Muscle of leg (tissue), 11 donors: ENCODE data around the gene ETFRF1. TPM values are rescaled to one million over a fixed set of nuclear protein-coding genes. Genes with fewer than 3 reads are reported as not detected.

Experiments
- DNase-seq: peaks from one replicate; pipeline ENCODE4 v3.0.0; 2013
- H3K27ac ChIP-seq: one replicate; pipeline ENCODE4 v1.5.1; 2013; ENCODE audit warnings: mild to moderate bottlenecking, low read length, control low read depth
- H3K27me3 ChIP-seq: one replicate; pipeline ENCODE4 v1.6.1; 2013; ENCODE audit warnings: low read length; ENCODE audit not compliant: control insufficient read depth, insufficient read depth
- H3K36me3 ChIP-seq: one replicate; pipeline ENCODE4 v1.6.1; 2013; ENCODE audit warnings: low read length; ENCODE audit not compliant: control insufficient read depth, insufficient read depth
- H3K4me1 ChIP-seq: one replicate; pipeline ENCODE4 v1.6.1; 2013; ENCODE audit warnings: low read length; ENCODE audit not compliant: control insufficient read depth, insufficient read depth
- H3K4me3 ChIP-seq: one replicate; pipeline ENCODE4 v1.5.1; 2013; ENCODE audit warnings: low read length, control low read depth
- H3K9me3 ChIP-seq: replicated peaks from 2 replicates; pipeline ENCODE4 v1.6.1; 2013; ENCODE audit warnings: low read depth, low read length; ENCODE audit not compliant: control insufficient read depth
- WGBS: methylation state at CpG from one replicate; pipeline ENCODE4 v1.1.5; 2013; ENCODE audit warnings: missing lambda C conversion rate; ENCODE audit not compliant: insufficient coverage; 5-methylcytosine and 5-hydroxymethylcytosine counted together
- polyA plus RNA-seq, 8 donors: library from polyadenylated mRNA; unstranded; fragments of 120-200 nt; gene quantifications; one replicate each; pipeline versions ENCODE4 v1.2.1 to v1.2.3, GENCODE V29; 2013; ENCODE audit warnings: inconsistent platforms in 1 of 8, low replicate concordance in 1 of 8; ENCODE audit not compliant: insufficient read length in 8 of 8, insufficient read depth in 1 of 8
- total RNA-seq: library from RNA; stranded (reverse); fragments of 120-200 nt; gene quantifications from one replicate; pipeline ENCODE4 v1.2.4, GENCODE V29; 2013

Gene ETFRF1
- total and polyA plus RNA-seq, 9 donors = 20.8 to 26.9 (median 24.7) TPM

GRCh38 chr12:25184132-25184531 lies 10.9 kb upstream of the ETFRF1 start:
- H3K4me1 ChIP-seq = no peaks in the 10 kb centered on the region
- H3K27me3 ChIP-seq = no peaks in the 10 kb centered on the region
- DNase-seq = no peak
- H3K4me3 ChIP-seq = no peak overlapping the region
- H3K27ac ChIP-seq = no peak overlapping the region
- no peaks in the 10 kb centered on the region for H3K9me3 ChIP-seq
- no CpG with 5 or more reads among the region's 2 CpGs for WGBS
- no peaks in the 10 kb centered on the region for H3K36me3 ChIP-seq

- no peak overlapping the region for H3K27ac ChIP-seq
- no CpG with 5 or more reads among the region's 4 CpGs for WGBS
- H3K4me1 ChIP-seq = no peaks in the 10 kb centered on the region
- no peaks in the 10 kb centered on the region for H3K36me3 ChIP-seq
- no peaks in the 10 kb centered on the region for H3K9me3 ChIP-seq
- H3K27me3 ChIP-seq = no peaks in the 10 kb centered on the region
- no peak overlapping the region for H3K4me3 ChIP-seq
- DNase-seq = no peak
Measured at GRCh38 chr12:25186038-25186787, 8.8 kb upstream of the ETFRF1 start.

DNA sequence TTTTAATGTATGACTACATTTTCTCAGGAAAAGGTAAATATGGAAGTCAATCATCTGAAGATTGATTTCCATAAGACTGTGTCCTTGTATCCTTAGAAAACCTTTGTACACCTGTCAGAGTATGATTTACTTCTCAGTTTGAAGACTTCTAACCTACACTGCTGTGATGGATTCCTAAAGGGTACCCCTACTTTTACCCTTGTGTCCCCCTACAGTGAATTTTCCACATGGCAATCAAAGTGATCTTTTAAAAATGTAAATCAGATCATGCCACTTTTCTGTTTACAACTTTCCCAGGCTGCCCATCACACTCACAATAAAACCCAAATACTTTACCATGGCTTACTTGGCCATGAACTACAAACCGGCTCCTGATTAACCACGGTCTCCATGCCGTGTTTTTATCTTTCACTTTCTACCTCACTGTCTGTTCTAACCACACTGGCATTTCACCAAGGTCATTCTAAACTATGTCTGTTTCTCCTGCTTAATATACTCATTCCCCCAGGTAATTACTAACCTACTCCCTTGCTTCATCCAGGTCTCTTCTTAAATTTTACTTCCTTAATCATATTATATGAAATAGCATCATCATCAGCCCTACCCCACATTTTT lies 8.1 kb upstream of the ETFRF1 start:
- no peak overlapping the region for H3K4me3 ChIP-seq
- WGBS = 81% methylated on average over 3 of the region's 3 CpGs

GRCh38 chr12:25187781-25188180 lies 7.3 kb upstream of the ETFRF1 start:
- no peaks in the 10 kb centered on the region for H3K9me3 ChIP-seq
- H3K36me3 ChIP-seq = no peaks in the 10 kb centered on the region
- no peak overlapping the region for H3K4me3 ChIP-seq
- WGBS = no CpG with 5 or more reads among the region's 2 CpGs
- H3K27me3 ChIP-seq = no peaks in the 10 kb centered on the region
- DNase-seq = no peak
- no peak overlapping the region for H3K27ac ChIP-seq
- no peaks in the 10 kb centered on the region for H3K4me1 ChIP-seq

More for the DNA sequence above, 8.1 kb upstream of the ETFRF1 start:
- no peak for DNase-seq
- Histone ChIP-seq H3K9me3 (no peaks in the 10 kb centered on the region), H3K27ac (no peak overlapping the region), H3K36me3 (no peaks in the 10 kb centered on the region), H3K27me3 (no peaks in the 10 kb centered on the region), H3K4me1 (no peaks in the 10 kb centered on the region)

GRCh38 chr12:25189656-25190055 lies 5.4 kb upstream of the ETFRF1 start:
- no peaks in the 10 kb centered on the region for H3K36me3 ChIP-seq
- no peaks in the 10 kb centered on the region for H3K27me3 ChIP-seq
- no peak overlapping the region for H3K4me3 ChIP-seq
- no peak for DNase-seq
- H3K9me3 ChIP-seq = no peaks in the 10 kb centered on the region
- no peaks in the 10 kb centered on the region for H3K4me1 ChIP-seq
- H3K27ac ChIP-seq = no peak overlapping the region

DNA sequence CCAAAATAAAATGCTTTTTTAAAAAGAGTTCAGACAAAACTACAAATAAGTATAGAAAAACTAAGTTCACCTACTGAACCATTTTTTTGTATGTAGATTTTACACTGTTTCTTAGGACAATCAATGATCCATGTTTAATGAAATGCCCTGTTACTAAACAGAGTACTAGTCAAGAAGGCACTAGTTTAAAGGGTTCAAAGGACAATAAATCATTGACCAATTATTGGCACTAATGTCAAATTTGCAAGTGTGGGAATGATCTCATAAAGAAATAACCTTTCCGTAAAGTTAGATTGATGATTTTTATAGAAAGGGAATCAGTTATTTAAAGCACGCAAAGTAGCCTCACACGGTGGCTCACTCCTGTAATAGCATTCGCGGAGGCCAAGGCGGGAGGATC lies 4.2 kb upstream of the ETFRF1 start:
- WGBS = 83% methylated on average over 6 of the region's 6 CpGs

GRCh38 chr12:25194214-25194613 lies 823 bp upstream of the ETFRF1 start:
- DNase-seq = peak; percentile 24
- H3K27me3 ChIP-seq = no peaks in the 10 kb centered on the region
- no peaks in the 10 kb centered on the region for H3K9me3 ChIP-seq
- H3K27ac ChIP-seq = peak overlapping the region; percentile 98
- no peak overlapping the region for H3K4me3 ChIP-seq
- WGBS = no CpG with 5 or more reads among the region's 1 CpG
- no peaks in the 10 kb centered on the region for H3K36me3 ChIP-seq
- no peaks in the 10 kb centered on the region for H3K4me1 ChIP-seq

More for the DNA sequence above, 4.2 kb upstream of the ETFRF1 start:
- Histone ChIP-seq H3K9me3 (no peaks in the 10 kb centered on the region), H3K36me3 (no peaks in the 10 kb centered on the region), H3K27ac (no peak overlapping the region), H3K4me1 (no peaks in the 10 kb centered on the region), H3K27me3 (no peaks in the 10 kb centered on the region), H3K4me3 (no peak overlapping the region)
- DNase-seq = no peak

- H3K9me3 ChIP-seq = no peaks in the 10 kb centered on the region
- H3K27ac ChIP-seq = peak overlapping the region; percentile 98
- H3K4me3 ChIP-seq = peak overlapping the region; percentile 75
- no peaks in the 10 kb centered on the region for H3K36me3 ChIP-seq
- no peaks in the 10 kb centered on the region for H3K27me3 ChIP-seq
- 10% methylated on average over 11 of the region's 11 CpGs for WGBS
- no peaks in the 10 kb centered on the region for H3K4me1 ChIP-seq
- no peak for DNase-seq
Measured at GRCh38 chr12:25194722-25195055, 348 bp upstream of the ETFRF1 start.

- no peak for DNase-seq
- Histone ChIP-seq H3K27ac (no peak overlapping the region), H3K9me3 (no peaks in the 10 kb centered on the region), H3K4me3 (no peak overlapping the region), H3K36me3 (peaks cover 2% of the 10 kb centered on the region), H3K27me3 (no peaks in the 10 kb centered on the region), H3K4me1 (no peaks in the 10 kb centered on the region)
- whole genome bisulfite sequencing = 86% methylated on average over 1 of the region's 2 CpGs
Measured at GRCh38 chr12:25197608-25198007, 2.6 kb downstream of the ETFRF1 start.

DNA sequence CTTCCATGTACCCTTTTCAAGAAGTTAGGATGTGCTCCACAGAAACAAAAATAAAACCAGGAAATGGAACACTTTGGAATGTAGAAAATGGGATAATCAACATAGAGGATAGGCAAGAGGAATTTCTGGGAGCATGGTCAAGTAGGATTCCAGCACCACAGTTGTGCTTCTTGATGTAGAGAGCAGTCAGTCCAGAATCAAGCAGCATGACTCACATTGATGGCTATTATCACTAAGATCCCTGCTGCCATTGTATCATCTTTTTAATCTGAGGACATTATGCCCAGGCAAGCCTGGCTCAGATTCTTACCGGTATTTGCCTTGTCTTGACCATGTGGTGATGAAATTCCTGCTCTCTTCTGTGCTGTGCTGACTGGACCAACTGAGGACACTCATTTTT lies 5.7 kb downstream of the ETFRF1 start:
- no peaks in the 10 kb centered on the region for H3K4me1 ChIP-seq
- no peak overlapping the region for H3K4me3 ChIP-seq
- no peak overlapping the region for H3K27ac ChIP-seq
- no peaks in the 10 kb centered on the region for H3K9me3 ChIP-seq
- peaks cover 5% of the 10 kb centered on the region for H3K36me3 ChIP-seq
- no peak for DNase-seq
- WGBS = no CpG with 5 or more reads among the region's 1 CpG
- no peaks in the 10 kb centered on the region for H3K27me3 ChIP-seq
